RKO (cell line): ENCODE measurements around the gene MSI2.

Experiments used
- DNase-seq: peaks from one replicate; pipeline ENCODE4 v3.0.0-alpha.2; 2016; ENCODE audit warnings: low spot score

MSI2 gene

GRCh38 chr17:57461082-57461481 is 204.8 kb downstream of the MSI2 start:
- peak; percentile 35 for DNase-seq

GRCh38 chr17:57462007-57462579 is 205.8 kb downstream of the MSI2 start:
- DNase-seq = no peak

- DNase-seq = no peak
Observed at GRCh38 chr17:57463103-57463885, 207.0 kb downstream of the MSI2 start.

- no peak for DNase-seq
Observed at GRCh38 chr17:57464191-57464864, 208.0 kb downstream of the MSI2 start.

GRCh38 chr17:57465610-57466009 is 209.3 kb downstream of the MSI2 start:
- no peak for DNase-seq

- no peak for DNase-seq
Observed at GRCh38 chr17:57466017-57466471, 209.7 kb downstream of the MSI2 start.

- no peak for DNase-seq
Observed at GRCh38 chr17:57466521-57466920, 210.2 kb downstream of the MSI2 start.

GRCh38 chr17:57467226-57467625 is 210.9 kb downstream of the MSI2 start:
- no peak for DNase-seq

- no peak for DNase-seq
Observed at GRCh38 chr17:57467801-57468200, 211.5 kb downstream of the MSI2 start.

- DNase-seq = no peak
Observed at GRCh38 chr17:57468932-57469775, 212.8 kb downstream of the MSI2 start.

- DNase-seq = no peak
Observed at GRCh38 chr17:57470906-57471305, 214.6 kb downstream of the MSI2 start.

GRCh38 chr17:57471868-57472368 is 215.6 kb downstream of the MSI2 start:
- DNase-seq = no peak

- no peak for DNase-seq
Observed at GRCh38 chr17:57475796-57476195, 219.5 kb downstream of the MSI2 start.

- no peak for DNase-seq
Observed at GRCh38 chr17:57477522-57478362, 221.4 kb downstream of the MSI2 start.

GRCh38 chr17:57478478-57479250 is 222.3 kb downstream of the MSI2 start:
- DNase-seq = no peak

GRCh38 chr17:57480438-57481196 is 224.3 kb downstream of the MSI2 start:
- DNase-seq = peak; percentile 8

- DNase-seq = no peak
Observed at GRCh38 chr17:57481910-57482391, 225.6 kb downstream of the MSI2 start.

GRCh38 chr17:57482657-57483056 is 226.3 kb downstream of the MSI2 start:
- no peak for DNase-seq

GRCh38 chr17:57484081-57484666 is 227.9 kb downstream of the MSI2 start:
- DNase-seq = no peak
